Measurements from ENCODE around the gene ZNF665. TPM values are rescaled to one million over a fixed set of nuclear protein-coding genes. Genes with fewer than 3 reads are reported as not detected.

The ZNF665 gene
- total RNA-seq, 1 donor from 2014 or later, result 5.8 TPM

DNA sequence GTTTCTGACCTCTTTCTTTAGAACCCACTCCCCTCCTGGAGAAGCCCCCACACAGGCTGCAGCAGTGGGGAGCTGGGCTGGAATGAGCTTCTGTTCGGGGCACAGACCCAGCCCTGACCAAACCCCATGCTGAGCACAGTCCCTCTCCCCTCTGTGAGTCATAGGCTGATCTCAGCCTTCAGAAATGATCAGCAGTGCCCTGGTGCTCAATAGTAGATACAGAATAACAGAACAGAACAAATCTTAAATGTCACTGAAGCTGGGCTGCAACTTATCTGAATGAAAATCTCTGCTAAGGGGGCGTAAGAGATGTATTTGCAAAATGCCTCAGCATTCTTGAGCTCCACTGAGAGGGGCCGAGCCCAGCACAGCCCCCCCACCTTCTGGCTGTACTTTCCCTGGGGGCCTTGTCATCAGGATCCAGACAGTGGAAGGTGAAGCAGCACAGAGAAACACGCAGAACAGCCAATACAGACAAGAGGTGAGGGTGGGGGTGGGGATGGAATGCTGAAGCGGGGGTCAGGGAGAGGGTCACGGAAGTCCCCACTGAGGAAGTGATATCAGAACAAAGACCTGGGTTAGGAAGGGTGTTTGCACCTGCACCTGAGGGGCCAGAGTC is 9.9 kb downstream of the ZNF665 start:
- Mint-ChIP-seq H3K4me1 (peaks cover 10% of the 10 kb centered on the region), H3K9me3 (peaks cover 15% of the 10 kb centered on the region), H3K36me3 (ENCODE audit: low read depth) (peaks cover 54% of the 10 kb centered on the region), H3K27ac (no peak overlapping the region), H3K27me3 (no peaks in the 10 kb centered on the region), H3K4me3 (no peak overlapping the region)
- intact Hi-C loops (cut with micrococcal nuclease), result no loop called here
- POLR2A ChIA-PET, result no interaction called here
- ATAC-seq (ENCODE audit: low read depth), result no peak
- TF ChIP-seq, protein P1, sequence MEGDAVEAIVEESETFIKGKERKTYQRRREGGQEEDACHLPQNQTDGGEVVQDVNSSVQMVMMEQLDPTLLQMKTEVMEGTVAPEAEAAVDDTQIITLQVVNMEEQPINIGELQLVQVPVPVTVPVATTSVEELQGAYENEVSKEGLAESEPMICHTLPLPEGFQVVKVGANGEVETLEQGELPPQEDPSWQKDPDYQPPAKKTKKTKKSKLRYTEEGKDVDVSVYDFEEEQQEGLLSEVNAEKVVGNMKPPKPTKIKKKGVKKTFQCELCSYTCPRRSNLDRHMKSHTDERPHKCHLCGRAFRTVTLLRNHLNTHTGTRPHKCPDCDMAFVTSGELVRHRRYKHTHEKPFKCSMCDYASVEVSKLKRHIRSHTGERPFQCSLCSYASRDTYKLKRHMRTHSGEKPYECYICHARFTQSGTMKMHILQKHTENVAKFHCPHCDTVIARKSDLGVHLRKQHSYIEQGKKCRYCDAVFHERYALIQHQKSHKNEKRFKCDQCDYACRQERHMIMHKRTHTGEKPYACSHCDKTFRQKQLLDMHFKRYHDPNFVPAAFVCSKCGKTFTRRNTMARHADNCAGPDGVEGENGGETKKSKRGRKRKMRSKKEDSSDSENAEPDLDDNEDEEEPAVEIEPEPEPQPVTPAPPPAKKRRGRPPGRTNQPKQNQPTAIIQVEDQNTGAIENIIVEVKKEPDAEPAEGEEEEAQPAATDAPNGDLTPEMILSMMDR (IDR thresholded peaks at IDR 0.05), result no peak
- CTCF ChIA-PET, result no interaction called here
- no peak for DNase-seq

DNA sequence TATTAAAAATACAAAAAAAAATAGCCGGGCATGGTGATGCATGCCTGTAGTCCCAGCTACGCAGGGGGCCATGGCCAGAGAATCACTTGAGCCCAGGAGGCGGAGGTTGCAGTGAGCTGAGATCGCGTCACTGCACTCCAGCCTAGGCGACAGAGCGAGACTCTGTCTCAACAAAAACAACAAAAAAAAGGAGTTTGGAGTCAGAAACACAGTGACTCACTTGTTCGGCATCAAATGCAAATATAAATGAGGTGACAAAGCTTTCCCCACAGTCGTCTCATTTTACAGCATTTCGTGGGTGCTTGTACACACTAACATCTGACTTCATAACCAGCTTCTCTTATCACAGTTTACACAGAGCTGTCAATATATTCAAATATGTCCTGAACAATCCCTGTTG is 11.0 kb downstream of the ZNF665 start:
- H3K27me3 Mint-ChIP-seq, result no peaks in the 10 kb centered on the region
- H3K36me3 Mint-ChIP-seq (ENCODE audit: low read depth), result peaks cover 62% of the 10 kb centered on the region
- no peak overlapping the region for H3K27ac Mint-ChIP-seq
- H3K9me3 Mint-ChIP-seq, result peaks cover 15% of the 10 kb centered on the region
- DNase-seq (no peak), ATAC-seq (ENCODE audit: low read depth) (no peak)
- CTCF ChIA-PET, result interaction anchor here (0.6 kb wide), 1 partner anchor 982 kb away, joined by 3 read pairs; no protein-coding TSS in a partner anchor
- intact Hi-C loops (cut with micrococcal nuclease), result no loop called here
- TF ChIP-seq, protein P1 (IDR thresholded peaks at IDR 0.05), result no peak
- POLR2A ChIA-PET, result interaction anchor here (0.5 kb wide), 1 partner anchor 24 kb away, joined by 4 read pairs; no protein-coding TSS in a partner anchor
- peaks cover 10% of the 10 kb centered on the region for H3K4me1 Mint-ChIP-seq
- no peak overlapping the region for H3K4me3 Mint-ChIP-seq

DNA sequence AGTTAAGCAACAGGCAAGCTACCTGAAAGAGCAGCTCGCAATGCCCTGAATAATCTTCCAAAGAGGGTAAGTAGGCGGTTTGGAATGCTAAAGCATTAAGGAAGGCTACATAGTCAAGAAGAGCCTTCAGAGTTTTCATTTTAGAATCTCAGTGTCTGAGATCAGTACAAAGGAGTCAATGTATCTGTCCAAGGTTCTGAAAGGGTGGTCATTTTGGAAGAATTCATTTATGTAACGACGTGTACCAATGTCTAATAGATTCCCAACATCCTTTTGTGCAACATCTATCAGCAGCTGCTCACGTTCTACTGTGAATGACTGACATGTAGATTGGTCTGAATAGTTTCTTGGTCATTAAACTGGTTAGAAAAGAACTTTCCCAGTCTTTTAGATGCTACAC is 15.2 kb downstream of the ZNF665 start:
- peaks cover 22% of the 10 kb centered on the region for H3K9me3 Mint-ChIP-seq
- POLR2A ChIA-PET, result no interaction called here
- H3K27ac Mint-ChIP-seq, result no peak overlapping the region
- peaks cover 73% of the 10 kb centered on the region for H3K36me3 Mint-ChIP-seq (ENCODE audit: low read depth)
- no peaks in the 10 kb centered on the region for H3K4me1 Mint-ChIP-seq
- TF ChIP-seq, protein P1 (IDR thresholded peaks at IDR 0.05), result no peak
- ATAC-seq (ENCODE audit: low read depth) (no peak), DNase-seq (no peak)
- no peaks in the 10 kb centered on the region for H3K27me3 Mint-ChIP-seq
- intact Hi-C loops (cut with micrococcal nuclease), result no loop called here
- CTCF ChIA-PET, result no interaction called here
- H3K4me3 Mint-ChIP-seq, result no peak overlapping the region

DNA sequence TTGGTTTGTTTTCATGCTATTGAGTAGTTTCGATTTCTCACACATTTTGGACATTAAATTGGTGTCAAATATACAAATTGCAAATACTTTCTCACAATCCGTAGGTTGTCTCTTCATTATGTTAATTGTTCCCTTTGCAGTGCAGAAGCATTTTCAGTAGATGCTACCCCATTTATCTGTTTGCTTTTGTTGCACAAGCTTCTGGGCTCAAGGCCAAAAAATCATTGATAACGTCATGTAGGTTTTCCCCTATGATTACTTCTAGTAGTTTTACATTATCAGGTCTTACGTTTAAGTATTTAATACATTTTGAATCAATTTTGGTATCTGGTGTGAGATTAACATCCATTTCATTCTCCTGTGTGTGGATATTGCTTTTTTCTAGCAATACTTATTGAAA is 20.3 kb downstream of the ZNF665 start:
- H3K27me3 Mint-ChIP-seq, result no peaks in the 10 kb centered on the region
- no peak overlapping the region for H3K4me3 Mint-ChIP-seq
- TF ChIP-seq, protein P1 (IDR thresholded peaks at IDR 0.05), result no peak
- H3K36me3 Mint-ChIP-seq (ENCODE audit: low read depth), result peaks cover 59% of the 10 kb centered on the region
- no peak overlapping the region for H3K27ac Mint-ChIP-seq
- ATAC-seq (ENCODE audit: low read depth) (no peak), DNase-seq (no peak)
- H3K9me3 Mint-ChIP-seq, result peaks cover 30% of the 10 kb centered on the region
- ChIA-PET POLR2A (no interaction called here), CTCF (no interaction called here)
- H3K4me1 Mint-ChIP-seq, result no peaks in the 10 kb centered on the region
- intact Hi-C loops (cut with micrococcal nuclease), result no loop called here

DNA sequence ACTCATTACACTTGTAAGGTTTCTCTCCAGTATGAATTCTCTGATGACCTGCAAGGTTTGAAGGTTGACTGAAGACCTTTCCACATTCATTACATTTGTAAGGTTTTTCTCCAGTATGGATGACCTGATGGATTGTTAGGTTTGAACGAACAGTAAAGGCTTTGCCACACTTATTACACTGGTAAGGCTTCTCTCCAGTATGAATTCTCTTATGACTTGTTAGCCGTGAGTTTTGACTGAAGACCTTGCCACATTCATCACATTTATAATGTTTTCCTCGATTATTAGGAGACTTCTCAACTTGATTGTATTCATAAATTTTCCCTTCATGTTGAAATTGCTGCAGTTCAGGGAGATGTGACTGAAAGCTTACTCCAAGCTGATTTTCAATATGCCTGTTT is 27.5 kb downstream of the ZNF665 start:
- Mint-ChIP-seq H3K4me3 (no peak overlapping the region), H3K4me1 (no peaks in the 10 kb centered on the region), H3K27me3 (no peaks in the 10 kb centered on the region), H3K9me3 (peaks cover 34% of the 10 kb centered on the region), H3K27ac (no peak overlapping the region), H3K36me3 (ENCODE audit: low read depth) (peaks cover 36% of the 10 kb centered on the region)
- DNase-seq (no peak), ATAC-seq (ENCODE audit: low read depth) (no peak)
- TF ChIP-seq, protein P1 (IDR thresholded peaks at IDR 0.05), result no peak
- POLR2A ChIA-PET, result no interaction called here
- CTCF ChIA-PET, result no interaction called here
- intact Hi-C loops (cut with micrococcal nuclease), result no loop called here

Measured in activated B cell treated with CpG ODN at 0.5 μM for 24 hours (primary cell).